Neural cell (in vitro differentiated cells): Measurements from ENCODE around the gene OR2A42.

ENCODE experiments used
- EZH2 ChIP-seq: fragments of 200-600, 300-800 bp; shearing (Covaris generic), sonication (generic); IDR thresholded peaks from 2 replicates; pipeline ENCODE4 v1.6.1; 2014; ENCODE audit warnings: antibody characterized with exemption, low read length, borderline replicate concordance, mild to moderate bottlenecking; ENCODE audit not compliant: insufficient read depth, poor library complexity, severe bottlenecking
- POLR2AphosphoS5 ChIP-seq: IDR thresholded peaks from 2 replicates; pipeline ENCODE4 v1.6.1; 2012
- RAD21 ChIP-seq: fragments of 450-650 bp; conservative IDR thresholded peaks from 2 replicates; pipeline ENCODE4 v1.6.1; 2014; ENCODE audit warnings: antibody characterized with exemption, mild to moderate bottlenecking, moderate library complexity
- SMC3 ChIP-seq: fragments of 450-650 bp; conservative IDR thresholded peaks from 2 replicates; pipeline ENCODE4 v1.6.1; 2014; ENCODE audit warnings: antibody characterized with exemption, mild to moderate bottlenecking, moderate library complexity; ENCODE audit not compliant: poor library complexity
- TAF1 ChIP-seq: IDR thresholded peaks from 2 replicates; pipeline ENCODE4 v1.6.1; 2012; ENCODE audit warnings: low read depth
- TF ChIP-seq, protein P1 (sequence below): fragments of 450-650 bp; IDR thresholded peaks from 2 replicates; pipeline ENCODE4 v1.5.1; 2014; ENCODE audit warnings: antibody characterized with exemption, mild to moderate bottlenecking, moderate library complexity; ENCODE audit not compliant: poor library complexity, severe bottlenecking
- TF ChIP-seq, protein P2 (sequence below): IDR thresholded peaks from 2 replicates; pipeline ENCODE4 v1.6.1; 2012; ENCODE audit warnings: borderline replicate concordance

DNA sequence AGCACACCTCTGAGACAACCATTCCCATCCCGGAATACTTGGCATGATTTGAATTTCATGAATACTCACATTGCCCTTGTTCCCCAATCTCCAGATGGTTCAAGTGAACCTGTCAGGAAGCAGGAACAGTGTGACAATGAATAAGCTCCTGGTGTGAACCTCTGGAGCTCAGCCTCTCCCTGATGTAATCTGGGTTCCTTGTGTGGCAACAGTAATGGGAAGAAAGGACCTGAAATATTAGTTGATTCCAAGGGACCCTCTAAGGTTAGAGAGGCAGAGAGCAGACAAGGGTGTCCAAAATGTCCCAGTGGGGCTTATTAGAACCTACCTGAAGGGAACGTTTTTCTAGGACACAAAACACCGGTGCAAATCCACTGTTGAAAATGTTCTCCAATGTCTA is 16.7 kb upstream of the OR2A42 start:
- TF ChIP-seq, protein P1, sequence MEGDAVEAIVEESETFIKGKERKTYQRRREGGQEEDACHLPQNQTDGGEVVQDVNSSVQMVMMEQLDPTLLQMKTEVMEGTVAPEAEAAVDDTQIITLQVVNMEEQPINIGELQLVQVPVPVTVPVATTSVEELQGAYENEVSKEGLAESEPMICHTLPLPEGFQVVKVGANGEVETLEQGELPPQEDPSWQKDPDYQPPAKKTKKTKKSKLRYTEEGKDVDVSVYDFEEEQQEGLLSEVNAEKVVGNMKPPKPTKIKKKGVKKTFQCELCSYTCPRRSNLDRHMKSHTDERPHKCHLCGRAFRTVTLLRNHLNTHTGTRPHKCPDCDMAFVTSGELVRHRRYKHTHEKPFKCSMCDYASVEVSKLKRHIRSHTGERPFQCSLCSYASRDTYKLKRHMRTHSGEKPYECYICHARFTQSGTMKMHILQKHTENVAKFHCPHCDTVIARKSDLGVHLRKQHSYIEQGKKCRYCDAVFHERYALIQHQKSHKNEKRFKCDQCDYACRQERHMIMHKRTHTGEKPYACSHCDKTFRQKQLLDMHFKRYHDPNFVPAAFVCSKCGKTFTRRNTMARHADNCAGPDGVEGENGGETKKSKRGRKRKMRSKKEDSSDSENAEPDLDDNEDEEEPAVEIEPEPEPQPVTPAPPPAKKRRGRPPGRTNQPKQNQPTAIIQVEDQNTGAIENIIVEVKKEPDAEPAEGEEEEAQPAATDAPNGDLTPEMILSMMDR = no peak
- TF ChIP-seq RAD21 = no peak
- TF ChIP-seq, protein P2, sequence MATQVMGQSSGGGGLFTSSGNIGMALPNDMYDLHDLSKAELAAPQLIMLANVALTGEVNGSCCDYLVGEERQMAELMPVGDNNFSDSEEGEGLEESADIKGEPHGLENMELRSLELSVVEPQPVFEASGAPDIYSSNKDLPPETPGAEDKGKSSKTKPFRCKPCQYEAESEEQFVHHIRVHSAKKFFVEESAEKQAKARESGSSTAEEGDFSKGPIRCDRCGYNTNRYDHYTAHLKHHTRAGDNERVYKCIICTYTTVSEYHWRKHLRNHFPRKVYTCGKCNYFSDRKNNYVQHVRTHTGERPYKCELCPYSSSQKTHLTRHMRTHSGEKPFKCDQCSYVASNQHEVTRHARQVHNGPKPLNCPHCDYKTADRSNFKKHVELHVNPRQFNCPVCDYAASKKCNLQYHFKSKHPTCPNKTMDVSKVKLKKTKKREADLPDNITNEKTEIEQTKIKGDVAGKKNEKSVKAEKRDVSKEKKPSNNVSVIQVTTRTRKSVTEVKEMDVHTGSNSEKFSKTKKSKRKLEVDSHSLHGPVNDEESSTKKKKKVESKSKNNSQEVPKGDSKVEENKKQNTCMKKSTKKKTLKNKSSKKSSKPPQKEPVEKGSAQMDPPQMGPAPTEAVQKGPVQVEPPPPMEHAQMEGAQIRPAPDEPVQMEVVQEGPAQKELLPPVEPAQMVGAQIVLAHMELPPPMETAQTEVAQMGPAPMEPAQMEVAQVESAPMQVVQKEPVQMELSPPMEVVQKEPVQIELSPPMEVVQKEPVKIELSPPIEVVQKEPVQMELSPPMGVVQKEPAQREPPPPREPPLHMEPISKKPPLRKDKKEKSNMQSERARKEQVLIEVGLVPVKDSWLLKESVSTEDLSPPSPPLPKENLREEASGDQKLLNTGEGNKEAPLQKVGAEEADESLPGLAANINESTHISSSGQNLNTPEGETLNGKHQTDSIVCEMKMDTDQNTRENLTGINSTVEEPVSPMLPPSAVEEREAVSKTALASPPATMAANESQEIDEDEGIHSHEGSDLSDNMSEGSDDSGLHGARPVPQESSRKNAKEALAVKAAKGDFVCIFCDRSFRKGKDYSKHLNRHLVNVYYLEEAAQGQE = no peak
- TF ChIP-seq EZH2 = no peak
- TF ChIP-seq POLR2AphosphoS5 = no peak
- TF ChIP-seq TAF1 = no peak
- no peak for TF ChIP-seq SMC3
